22Rv1 (cell line): ENCODE data around the gene KIF1C.

Experiments
- H3K27ac ChIP-seq: fragments of 450-650 bp; 2 replicates; pipeline ENCODE4 v1.5.1; 2017
- CTCF ChIP-seq: fragments of 450-650 bp; IDR thresholded peaks from 2 replicates; pipeline ENCODE4 v1.5.1; 2017; ENCODE audit warnings: mild to moderate bottlenecking
- ZFX ChIP-seq: fragments of 450-650 bp; IDR thresholded peaks from 2 replicates; pipeline ENCODE4 v1.6.1; 2017; ENCODE audit warnings: antibody characterized with exemption, borderline replicate concordance

KIF1C gene

GRCh38 chr17:4997302-4998026 lies at the start of gene KIF1C, which contains the start of gene INCA1:
Gene KIF1C (plus strand): TSS chr17:4997950. CDS start chr17:5000247, 2,297 bp downstream.
Gene INCA1 (minus strand): TSS chr17:4997522. CDS start chr17:4994437, 3,085 bp downstream.
- TF ChIP-seq ZFX (no peak), CTCF (no peak)

GRCh38 chr17:4948166-4948930 lies 49.4 kb upstream of the KIF1C start, which contains the start of gene PFN1:
Gene PFN1 (minus strand): TSS chr17:4948530. CDS start chr17:4948394, 136 bp downstream.
- TF ChIP-seq CTCF (no peak), ZFX (no peak)

More at GRCh38 chr17:4997302-4998026, at the start of gene KIF1C, which contains the start of gene INCA1:
- H3K27ac ChIP-seq: peak within 1 kb of the TSS; percentile 79

GRCh38 chr17:4948931-4949320 lies 48.8 kb upstream of the KIF1C start:
- TF ChIP-seq ZFX (no peak), CTCF (no peak)

More at GRCh38 chr17:4948166-4948930, 49.4 kb upstream of the KIF1C start, which contains the start of gene PFN1:
- H3K27ac ChIP-seq: peak within 1 kb of the TSS; percentile 100

GRCh38 chr17:4949321-4950074 lies 48.3 kb upstream of the KIF1C start:
- H3K27ac ChIP-seq: peak overlapping the region; percentile 100
- TF ChIP-seq CTCF (no peak), ZFX (no peak)

More at GRCh38 chr17:4948931-4949320, 48.8 kb upstream of the KIF1C start:
- H3K27ac ChIP-seq: peak overlapping the region; percentile 100

GRCh38 chr17:4950075-4950745 lies 47.5 kb upstream of the KIF1C start:
- H3K27ac ChIP-seq: peak overlapping the region; percentile 100
- no peak for TF ChIP-seq ZFX
- TF ChIP-seq CTCF: no peak

GRCh38 chr17:4950746-4951204 lies 47.0 kb upstream of the KIF1C start, which contains the start of gene ENO3:
Gene ENO3 (plus strand): TSS chr17:4951119. CDS start chr17:4951830, 711 bp downstream.
- TF ChIP-seq ZFX (no peak), CTCF (no peak)
- H3K27ac ChIP-seq: peak within 1 kb of the TSS; percentile 100
